Activated CD4-positive, alpha-beta T cell treated with anti-CD3 and anti-CD28 coated beads, Interleukin-2, Interleukin-4, amounts not matched to agents 100 ng/mL and 50 ng/mL, durations not matched to agents 16 hours and 8 hours (primary cell): Measurements from ENCODE around the gene CEP170B.
"Not testable (repeated sequence)": the region's sequence is repeated elsewhere in the genome, so short reads cannot be mapped to it uniquely, and the experiment has no call there.

Experiments used
- DNase-seq: peaks from one replicate; pipeline ENCODE4 v3.0.0-alpha.2; 2020; ENCODE audit warnings: low spot score

The CEP170B gene

DNA sequence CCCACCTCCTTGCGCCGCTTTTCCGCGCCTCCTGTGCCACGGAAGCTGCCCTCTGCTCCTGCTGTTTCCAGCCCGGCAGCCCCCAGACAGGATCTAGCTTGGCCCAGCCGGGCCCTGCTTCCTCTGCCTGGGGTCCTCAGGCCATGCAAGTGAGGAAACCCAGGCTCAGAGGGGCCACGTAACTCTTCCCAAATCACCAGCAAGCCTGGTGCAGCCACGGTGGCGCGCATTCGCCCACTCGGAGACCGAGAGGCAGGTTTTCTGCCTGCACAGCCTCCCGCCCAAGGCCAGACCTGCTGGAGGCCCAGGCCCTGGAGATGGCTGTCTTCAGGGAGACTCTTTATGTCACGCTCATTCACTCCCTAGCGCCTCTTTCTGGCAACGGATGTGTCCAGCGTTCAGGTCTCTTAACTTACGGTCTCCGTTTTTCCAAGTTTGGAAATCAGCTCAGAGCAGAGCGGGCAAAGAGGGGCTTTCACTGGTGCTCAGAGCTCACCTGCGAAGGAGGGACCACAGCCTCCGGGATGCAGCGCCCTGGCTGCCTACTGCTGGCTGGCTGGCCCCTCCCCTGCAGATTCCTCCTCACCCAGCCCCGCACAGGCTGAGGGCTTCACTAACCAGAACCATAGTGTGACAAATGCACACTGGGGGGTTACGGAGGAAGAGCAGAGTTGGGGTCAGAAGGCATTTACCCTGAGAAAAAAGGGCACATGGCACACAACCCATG is 20.6 kb upstream of the CEP170B start:
- DNase-seq = no peak

DNA sequence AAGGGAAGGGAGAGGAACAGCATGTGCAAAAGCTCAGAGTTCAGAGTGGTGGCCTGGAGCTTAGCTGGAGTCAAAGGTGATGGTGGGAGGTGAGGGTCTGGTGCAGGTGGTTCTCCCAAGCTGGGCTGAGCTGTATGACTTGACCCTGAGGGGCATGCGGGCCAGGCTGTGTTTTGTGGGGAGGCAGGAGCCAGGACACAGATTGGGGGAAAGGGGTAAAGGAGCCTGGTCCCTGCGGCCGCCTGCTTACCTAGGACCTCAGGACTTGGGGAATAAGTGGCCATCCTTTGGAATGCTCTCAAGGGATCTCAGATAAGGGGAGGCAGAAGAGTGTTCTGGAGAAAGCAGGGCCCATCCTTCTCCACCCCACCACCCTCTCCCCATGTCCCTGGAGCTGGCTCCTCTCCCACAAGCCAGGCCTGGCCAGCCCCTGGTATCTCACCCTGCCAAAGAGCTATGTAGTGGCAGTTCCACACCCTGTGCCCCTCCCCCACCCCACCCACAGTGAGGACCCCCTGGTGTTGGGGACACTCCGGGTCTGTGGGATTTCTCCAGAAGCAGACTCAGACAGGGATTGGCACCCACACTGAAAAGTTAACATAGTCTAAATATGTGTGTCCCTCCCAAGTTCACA is 19.9 kb upstream of the CEP170B start:
- DNase-seq = no peak

DNA sequence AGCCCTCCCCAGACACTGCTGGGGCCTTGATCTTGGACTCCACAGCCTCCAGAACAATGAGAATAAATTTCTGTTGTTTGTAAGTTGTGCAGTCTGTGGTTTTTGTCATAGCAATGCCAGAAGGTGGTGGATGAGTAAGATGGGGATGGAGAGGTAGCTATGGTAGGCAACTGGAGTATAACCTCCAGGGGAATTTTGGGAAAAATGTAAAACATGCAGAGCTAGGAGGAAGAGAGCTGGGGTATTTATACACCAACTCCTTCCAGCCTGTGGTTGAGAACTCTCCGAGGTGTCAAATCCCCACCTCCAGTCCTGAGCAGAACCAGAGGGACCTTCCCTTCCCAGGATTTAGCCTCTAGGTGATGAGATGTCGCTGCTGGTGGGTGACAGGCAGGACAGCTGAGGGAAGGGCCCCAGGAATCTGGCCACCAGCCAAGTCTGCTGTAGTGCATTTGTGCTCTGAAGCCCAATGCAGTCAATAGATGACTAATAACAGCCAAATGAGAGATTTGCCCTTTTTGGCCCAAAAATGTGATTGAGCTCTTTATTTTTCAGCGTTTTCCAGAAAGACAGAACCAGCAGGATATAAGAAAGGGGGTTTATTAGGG is 19.1 kb upstream of the CEP170B start:
- DNase-seq = no peak

DNA sequence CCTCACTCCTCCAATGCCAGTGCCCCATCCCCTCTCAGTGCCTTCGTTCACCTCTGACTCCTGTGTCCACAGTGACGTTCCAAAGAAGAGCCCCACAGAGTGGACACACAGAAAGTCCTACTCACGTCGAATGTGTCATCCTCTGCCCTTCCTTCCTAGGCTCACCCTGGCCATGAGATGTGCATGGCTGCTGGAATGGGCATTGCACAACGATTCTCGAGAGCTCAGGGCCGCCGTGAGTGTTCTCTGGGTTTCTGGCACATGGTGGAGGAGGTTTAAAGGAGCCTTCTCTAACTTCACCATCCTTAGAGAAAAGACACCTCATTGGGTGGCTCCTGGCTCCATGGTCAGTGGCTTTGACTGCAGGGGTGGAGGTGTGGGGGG is 12.8 kb upstream of the CEP170B start:
- DNase-seq = no peak

DNA sequence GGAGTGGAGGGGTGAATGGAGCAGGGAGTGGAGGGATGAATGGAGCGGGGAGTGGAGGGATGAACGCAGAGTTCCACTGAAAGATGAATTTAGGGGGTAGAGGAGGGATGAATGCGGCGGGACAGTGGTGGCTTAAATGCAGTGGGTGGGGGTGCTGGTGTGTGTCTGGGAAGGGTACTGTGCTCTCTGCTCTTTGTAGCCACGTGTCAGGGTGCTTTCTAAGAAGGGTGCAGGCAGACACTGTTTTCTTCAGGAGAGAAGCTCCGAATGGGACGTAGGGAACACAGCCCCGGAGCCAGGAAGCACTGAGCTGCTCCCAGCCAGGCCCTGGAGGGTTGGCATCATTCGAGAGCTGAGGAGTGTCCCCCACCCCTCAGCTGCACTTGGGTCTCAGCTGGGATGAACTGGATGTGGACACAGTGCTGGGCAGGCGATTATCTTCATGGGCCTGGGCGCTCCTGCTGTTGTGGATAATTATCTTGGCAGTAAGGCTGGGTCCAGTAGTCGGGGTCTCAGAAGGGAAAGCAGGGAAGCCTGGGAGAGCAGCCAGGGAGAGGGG is 9.5 kb upstream of the CEP170B start:
- DNase-seq = no peak

DNA sequence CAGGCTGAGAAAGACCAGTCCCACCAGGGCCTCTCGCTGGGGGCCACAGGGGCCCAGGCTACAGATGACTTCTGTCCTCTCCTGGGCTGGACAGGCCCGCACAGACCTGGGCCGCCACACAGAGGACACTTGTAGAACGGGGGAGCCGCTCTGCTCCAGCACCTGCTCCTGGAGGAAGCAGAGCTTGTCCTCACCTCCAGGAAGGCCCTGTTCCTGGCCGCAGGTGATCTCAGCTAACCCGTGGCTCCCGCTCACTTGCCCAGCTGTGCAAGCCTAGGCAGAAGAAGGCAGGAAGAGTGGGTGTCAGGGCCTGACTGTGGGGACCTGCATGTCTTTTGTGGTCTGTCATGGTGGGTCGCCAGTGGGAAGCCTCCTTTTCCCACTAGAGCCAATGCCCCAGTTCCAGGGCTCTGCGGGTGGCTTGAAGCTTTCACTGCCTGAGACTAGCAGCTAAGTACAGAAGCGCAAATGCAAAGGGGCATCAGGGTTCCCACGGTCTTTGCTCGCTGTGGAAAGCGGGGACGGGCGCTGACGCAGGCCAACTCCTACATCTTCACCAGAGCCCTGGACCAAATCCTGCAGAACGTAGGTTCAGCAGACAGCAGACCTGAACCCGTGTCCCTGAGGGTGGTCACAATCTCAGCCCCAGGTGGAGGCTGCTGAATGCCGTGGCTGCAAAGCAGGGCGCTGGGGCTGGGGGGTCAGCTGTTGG is 8.8 kb upstream of the CEP170B start:
- DNase-seq = no peak

DNA sequence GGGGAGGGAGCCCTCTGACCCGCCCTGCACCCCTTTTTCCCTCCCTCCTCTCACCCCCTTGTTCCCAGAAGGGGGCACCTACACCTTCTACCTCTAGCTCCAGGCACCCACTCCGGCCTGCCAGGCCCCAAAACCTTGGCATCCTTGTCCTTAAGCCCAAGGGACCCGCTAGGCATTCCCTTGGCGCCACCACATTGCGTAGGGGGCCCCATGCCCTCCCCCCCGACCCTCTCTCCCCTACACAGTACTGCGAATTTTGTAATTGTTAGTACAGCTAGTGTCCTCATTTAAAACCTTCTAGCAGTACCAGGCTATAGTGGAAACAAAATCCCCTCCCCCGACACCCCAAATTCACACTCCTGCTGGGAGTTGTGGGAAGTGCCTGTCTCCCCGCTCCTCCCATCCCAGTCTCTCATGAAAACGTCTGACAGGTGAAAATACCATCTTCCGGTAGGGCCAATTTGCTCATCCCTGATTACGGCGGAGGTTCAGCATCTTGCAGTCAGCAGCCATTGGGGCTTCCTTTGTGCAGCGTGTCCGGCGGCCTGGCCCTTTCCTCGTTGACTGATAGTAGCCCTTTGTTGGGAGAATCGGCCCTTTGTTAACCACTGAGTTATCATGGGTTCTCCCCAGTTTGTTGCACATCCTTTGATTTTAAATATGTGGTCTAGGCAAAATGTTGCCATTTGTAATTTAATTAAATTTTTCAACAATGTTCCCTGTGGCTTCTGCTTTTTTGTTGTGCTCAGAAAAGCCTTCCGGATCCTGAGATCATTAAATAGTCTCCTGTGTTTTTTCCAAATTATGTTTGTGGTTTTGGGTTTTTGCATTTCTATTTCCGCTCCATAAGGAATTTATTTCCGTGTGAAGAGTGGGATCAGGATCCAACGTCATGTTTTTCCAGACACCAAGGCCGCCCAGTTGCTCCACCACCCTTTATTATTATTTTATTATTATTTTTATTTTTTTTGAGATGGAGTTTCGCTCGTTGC is 7.9 kb upstream of the CEP170B start:
- no peak for DNase-seq

DNA sequence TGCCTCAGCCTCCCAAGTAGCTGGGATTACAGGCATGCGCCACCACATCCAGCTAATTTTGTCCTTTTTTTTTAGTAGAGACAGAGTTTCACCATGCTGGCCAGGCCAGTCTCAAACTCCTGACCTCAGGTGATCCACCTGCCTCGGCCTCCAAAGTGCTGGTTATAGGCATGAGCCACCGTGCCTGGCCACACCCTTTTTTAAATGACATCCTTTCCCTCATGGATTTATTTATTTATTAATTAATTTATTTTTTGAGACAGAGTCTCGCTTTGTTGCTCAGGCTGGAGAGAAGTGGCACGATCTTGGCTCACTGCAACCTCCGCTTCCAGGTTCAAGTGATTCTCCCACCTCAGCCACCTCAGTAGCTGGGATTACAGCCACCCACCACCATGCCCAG is 7.1 kb upstream of the CEP170B start:
- not testable (repeated sequence) for DNase-seq

DNA sequence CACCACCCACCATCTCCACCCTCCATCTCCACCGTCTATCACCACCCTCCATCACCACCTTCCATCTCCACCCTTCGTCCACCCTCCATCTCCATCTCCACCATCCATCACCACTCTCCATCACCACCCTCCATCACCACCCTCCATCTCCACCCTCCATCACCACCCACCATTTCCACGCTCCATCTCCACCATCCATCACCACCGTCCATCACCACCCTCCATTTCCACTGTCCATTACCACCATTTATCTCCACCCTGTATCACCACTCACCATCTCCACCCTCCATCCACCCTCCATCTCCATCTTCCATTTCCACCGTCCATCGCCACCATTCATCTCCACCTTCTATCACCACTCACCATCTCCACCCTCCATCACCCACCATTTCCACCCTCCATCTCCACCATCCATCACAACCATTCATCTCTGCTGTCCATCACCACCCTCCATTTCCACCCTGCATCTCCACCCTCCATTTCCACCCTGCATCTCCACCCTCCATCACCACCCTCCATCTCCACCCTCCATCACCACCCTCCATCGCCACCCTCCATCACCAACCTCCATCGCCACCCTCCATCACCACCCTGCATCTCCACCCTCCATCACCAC is 6.1 kb upstream of the CEP170B start:
- no peak for DNase-seq

DNA sequence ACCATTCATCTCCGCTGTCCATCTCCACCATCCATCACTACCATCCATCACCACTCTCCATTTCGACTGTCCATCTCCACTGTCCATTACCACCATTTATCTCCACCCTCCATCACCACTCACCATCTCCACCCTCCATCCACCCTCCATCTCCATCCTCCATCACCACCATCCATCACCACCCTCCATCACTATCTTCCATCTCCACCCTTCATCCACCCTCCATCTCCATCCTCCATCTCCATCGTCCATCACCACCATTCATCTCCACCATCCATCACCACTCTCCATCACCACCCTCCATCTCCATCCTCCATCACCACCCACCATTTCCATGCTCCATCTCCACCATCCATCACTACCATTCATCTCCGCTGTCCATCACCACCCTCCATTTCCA is 5.2 kb upstream of the CEP170B start:
- DNase-seq = no peak

DNA sequence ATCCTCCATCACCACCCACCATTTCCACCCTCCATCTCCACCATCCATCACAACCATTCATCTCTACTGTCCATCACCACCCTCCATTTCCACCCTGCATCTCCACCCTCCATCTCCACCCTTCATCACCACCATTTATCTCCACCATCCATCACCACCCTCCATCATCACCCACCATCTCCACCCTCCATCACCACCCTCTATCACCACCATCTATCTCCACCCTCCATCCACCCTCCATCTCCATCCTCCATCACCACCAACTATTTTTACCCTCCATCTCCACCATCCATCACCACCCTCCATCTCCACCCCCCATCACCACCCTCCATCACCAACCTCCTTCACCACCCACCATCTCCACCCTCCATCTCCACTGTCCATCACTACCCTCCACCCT is 4.7 kb upstream of the CEP170B start:
- no peak for DNase-seq

DNA sequence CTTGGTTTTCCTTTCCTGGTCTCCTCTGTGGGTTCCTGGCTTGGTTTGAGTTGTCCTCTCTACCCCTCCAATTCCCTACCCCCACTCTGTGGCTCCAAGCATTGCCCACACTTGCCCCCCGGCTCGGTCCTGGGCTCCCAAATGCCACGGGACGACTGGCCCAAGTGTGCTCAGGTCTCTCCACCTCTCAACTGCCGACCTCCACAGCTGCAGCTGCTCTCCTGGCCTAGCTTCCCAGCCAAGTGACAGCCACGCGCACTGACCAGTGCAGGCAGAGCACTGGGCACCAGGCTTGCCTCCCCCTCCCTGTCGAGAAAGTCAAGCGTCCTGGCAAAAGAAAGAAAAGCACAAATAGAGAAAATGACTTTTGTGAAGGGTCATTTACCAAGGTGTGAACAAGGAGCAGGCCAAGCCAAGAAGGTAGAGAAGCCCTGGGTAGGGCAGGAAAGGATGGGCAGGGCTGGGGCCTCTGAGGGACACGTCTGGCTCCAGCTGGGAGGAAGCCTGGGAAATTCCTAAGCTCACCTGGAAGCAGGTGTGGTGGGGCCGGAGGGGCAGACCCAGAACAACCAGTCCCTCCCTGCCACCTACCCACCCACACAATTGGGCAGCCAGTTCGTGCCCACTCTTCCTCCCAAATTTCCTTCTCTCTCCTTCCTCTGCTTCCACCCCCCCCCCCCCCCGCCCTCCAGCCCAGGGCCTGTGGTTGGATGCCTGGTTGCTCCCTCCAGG is 1.8 kb upstream of the CEP170B start:
- DNase-seq = no peak

DNA sequence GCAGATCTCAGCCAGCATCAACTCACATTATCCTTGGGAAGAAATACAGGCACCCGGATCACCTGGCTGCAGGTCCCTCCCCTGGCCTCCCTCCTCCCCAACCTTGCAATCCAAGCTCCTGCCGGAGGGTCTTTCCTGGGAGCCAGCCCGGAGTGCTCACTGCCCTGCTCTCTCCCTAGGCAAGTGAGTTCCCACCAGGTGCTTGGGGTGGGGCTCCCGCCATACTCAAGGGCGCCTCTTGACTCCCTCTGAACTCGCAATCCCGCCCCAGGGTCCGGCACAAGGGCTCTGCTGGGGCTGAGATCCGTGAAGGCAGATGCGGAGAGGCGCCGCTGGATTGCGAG is 1.2 kb upstream of the CEP170B start:
- DNase-seq = no peak

DNA sequence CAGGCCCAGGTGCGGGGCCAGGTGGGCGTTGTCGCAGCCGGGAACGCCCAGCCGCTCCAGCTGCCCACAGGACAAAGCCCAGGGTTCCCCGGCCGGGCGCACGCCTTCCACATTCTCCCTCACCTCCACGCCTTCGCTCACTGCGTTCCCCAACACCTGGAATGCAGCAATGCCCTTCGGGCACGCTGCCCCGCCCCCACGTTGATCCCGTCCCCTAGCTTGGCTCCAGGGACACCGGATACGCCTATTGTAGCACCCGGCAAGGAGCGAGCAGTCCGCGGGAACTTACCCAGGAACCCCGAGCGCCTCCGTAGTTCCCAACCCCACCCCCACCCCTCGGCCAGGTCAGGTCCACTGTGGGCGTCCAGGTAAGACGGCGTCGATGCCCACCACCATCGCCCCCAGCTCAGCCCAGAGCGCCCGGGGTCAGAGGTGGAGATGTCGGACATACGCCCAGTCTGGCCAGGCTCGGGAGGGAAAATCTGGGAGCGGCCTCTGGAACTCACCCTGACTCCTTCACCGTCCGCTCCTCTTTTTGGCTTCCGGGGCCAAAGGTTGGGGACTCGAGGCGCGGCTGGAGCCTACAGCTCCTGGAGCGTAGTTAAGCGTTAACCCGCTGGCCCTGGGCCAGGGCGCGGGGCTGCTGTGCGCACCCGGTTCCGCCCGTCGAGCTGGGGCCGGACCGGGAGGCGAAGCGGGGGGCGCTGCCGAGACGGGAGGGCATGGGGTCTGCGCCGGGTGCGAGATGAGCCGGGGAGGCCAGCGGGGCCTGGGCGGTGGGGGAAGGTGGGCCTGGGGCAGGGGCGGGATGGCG is 594 bp upstream of the CEP170B start:
- DNase-seq = no peak

DNA sequence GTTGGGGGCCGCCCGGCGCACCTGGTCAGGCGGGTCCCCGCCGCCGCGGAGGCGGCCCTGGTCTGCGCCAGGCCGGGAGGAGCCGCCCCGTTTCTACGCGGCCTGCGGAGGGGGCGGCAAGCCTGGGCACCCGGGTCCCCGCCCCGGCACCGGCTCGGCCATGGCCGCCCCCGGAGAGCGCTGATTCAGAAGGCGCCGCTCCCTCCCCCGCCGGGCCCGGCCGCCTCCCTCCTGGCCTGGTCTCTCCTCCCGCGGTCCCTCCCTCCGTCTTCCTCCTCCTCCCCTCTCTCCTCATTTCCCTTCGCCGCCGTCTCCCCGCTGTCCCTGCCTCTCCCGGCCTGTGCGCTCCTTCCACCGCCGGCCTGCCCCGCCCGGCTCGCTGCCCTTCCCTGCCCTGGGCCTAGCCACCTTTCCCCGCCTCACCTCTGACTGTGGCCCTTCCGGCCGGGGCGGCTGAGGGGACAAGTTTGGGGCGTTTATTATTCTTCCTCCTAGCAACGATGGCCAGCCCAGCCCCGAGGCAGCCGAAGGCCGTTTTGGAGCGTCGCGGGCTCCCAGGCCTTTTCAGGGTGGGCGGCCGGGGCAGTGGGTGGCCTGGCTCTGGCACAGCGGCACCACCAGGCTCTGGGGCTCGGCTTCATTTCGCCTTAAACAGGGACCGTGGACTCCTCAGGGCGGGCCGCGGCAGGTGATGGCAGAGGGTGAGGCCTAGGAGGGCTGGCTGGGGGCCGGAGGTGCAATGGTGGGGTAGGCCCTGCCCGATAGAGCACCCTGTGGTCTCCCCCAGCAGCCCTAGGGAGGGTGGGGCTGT is 768 bp downstream of the CEP170B start:
- no peak for DNase-seq

DNA sequence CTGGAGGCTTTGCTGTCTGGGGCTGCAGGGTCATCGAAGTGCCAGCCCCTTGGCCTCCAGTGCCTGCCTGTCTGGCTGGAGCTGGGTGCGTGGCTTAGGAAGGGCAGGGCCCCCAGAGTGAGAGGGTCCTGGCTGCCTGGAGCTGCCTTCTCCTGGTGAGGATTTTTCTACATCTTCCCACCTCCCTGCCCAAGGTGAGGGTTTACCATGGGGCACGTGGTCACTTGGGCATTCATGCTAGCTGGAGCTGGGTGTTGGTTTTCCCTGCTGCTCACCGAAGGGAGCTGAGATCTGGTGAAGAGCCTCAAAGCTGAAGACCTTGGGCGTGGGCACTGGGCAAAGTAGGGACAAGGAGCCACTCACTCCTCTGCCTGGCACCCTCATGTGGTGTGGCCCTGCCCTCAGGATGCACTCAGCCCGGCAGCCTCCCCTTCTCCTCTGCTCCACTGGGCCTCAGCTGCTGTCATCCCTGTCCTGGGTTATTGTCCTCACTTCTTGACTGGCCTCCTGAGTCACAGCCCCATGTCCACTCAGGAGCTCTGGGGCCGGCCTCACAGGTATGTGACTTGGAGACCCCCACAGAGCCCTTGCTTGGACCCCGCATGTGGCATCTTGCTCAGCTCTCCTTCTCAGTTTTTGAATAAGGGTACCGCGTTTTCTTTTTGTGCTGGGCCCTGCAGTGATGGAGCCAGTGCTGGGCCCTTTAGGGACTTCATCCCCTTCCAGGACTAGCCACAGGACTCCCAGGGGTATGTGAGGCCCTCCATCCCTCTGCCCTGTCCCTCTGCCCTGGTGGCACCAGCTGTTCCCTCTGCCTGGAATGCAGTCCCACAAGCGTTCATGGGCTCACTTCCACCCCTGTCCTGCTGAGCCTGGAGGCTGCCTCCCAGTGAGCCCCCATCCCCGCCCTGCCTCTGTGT is 1.6 kb downstream of the CEP170B start:
- DNase-seq = no peak

DNA sequence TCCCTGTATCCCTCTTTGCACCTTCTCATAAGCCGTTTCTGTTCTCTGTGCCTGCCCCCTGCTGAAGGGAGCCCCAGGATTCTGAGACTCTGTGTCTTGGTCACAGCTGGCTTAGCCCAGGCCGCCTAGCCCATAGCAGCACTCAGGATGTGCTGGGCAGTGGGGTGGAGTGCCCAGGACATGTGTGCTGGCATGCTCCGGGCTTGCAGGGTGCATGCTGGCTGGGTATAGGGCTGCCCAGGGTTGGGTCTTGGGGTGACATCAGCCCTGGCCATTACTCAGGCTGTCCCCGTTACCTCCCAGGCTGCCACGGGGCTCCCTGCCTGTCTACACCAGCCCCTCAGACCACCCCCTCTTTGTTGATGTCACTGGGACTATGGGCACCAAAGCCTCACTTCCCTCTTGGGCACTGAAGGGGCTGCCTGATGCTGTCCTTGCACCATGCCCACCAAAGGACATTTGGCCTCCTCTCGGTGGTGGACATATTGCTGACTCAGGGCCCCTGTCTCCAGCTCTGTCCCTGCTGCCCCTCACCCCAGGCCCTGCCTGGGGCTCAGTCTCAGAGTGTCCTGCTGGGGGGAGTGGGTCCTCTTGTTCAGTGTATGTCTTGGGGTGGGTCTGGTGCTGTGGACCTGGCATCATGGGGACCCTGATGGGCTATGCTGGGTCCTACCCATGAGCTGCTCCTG is 2.4 kb downstream of the CEP170B start:
- DNase-seq = no peak
